GM10266 (cell line): ENCODE data around the gene OR51B4.

Experiments used
- DNase-seq: peaks from one replicate; pipeline ENCODE4 v3.0.0; 2012; ENCODE audit errors: extremely low spot score
- CTCF ChIP-seq: IDR thresholded peaks from 2 replicates; pipeline ENCODE4 v1.5.1; 2012; ENCODE audit warnings: mild to moderate bottlenecking, low read depth; ENCODE audit not compliant: control insufficient read depth, insufficient read depth; ENCODE audit errors: missing control alignments

OR51B4 gene

GRCh38 chr11:5280582-5281102 is 21.1 kb downstream of the OR51B4 start:
- TF ChIP-seq CTCF, result no peak
- peak; percentile 32 for DNase-seq

DNA sequence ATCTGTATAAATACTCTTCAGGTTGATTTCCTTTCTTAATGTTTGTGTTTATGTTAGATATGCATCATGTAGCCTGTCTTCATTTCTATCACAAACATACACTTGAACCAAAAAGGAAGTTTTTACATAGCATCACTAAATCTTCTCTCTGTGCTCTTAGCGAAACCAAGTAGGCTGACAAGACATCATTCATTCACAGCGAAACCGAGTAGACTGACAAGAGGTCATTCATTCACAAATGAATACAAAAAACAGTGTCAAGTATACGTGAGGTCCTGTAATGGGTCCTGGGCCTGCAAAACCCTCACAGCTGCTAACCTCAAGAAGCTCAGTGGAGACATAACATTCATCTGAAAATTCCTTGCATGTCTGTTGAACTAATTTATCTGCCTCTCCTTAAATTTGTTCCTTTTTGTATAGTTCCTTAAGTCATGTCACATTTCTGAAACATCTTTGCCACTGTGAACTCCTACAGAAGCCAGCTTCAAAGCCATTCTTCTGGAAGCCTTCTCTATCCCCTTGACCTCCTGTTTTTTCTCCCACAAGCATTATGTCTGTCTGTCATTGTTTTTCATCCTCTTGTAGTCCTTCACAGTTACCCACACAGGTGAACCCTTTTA is 22.2 kb downstream of the OR51B4 start:
- DNase-seq, result no peak
- no peak for TF ChIP-seq CTCF

DNA sequence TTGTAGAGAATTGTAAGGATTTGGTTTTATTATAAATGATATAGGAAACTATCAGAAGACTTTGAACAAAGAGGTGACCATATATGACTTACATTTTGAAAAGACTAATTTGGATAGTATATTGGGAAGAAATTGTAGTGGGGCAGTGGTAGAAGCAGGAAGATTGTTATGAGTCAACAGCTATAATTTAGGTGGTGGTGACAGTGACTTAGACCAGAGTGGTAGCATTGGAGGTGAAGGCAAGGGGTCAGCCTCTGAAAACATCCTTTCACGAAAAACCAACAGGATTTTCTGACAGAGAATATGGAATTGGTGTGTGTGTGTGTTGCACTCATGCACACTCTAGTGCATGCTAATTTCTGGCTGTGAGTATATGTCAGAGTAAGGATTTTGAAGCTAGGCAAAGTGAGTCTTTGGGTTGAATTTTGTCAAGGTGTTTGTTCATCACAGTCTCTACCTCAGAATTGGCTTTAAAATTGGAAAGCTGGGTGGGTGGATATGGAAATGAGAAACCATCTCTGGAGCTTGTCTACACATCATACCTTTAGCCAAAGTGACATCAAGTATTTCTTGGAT is 23.9 kb downstream of the OR51B4 start:
- TF ChIP-seq CTCF, result no peak
- no peak for DNase-seq

DNA sequence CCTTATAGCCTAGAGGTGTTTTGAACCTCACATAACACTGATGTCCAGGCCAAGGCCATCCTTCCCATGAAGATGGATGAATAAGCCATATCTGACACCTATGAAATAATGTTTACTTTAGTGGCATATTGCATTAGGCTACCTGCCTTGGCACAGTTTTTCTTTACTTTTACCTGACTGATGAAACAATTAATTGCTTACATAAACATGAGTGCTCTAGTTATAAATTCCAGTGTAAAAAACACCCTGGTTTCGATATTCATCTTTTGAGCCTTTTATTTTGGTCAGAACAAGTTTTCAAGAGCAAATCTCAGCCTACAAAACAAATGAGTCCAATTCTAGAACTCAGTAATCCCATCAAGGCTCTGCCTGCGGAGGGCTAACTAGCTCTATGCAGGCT is 25.0 kb downstream of the OR51B4 start:
- DNase-seq, result no peak
- no peak for TF ChIP-seq CTCF

DNA sequence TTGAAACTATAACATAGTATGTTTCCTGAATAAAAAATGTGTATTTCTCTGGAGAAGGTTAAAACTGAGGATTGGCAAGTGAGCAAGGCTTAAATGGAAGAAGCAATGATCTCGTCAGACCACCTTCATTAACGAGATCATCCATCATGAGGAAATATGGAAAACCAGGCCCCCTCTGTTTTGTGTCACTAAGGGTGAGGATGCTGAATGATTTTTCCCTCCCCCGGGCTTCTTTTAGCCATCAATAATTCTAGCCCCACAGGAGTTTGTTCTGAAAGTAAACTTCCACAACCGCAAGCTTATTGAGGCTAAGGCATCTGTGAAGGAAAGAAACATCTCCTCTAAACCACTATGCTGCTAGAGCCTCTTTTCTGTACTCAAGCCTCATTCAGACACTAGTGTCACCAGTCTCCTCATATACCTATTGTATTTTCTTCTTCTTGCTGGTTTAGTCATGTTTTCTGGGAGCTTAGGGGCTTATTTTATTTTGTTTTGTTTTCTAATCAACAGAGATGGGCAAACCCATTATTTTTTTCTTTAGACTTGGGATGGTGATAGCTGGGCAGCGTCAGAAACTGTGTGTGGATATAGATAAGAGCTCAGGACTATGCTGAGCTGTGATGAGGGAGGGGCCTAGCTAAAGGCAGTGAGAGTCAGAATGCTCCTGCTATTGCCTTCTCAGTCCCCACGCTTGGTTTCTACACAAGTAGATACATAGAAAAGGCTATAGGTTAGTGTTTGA is 26.2 kb downstream of the OR51B4 start:
- no peak for TF ChIP-seq CTCF

GRCh38 chr11:5274395-5274794 is 27.4 kb downstream of the OR51B4 start:
- TF ChIP-seq CTCF, result no peak
- no peak for DNase-seq

More for the DNA sequence above, 26.2 kb downstream of the OR51B4 start:
- DNase-seq, result no peak
